Measurements from ENCODE around the gene GC. TPM values are rescaled to one million over a fixed set of nuclear protein-coding genes. Genes with fewer than 3 reads are reported as not detected.
A peak's percentile ranks its signal among the peaks of the same experiment; 100 is the strongest.

GC gene
- total RNA-seq, 1 donor from 2014 or later: 154 TPM

GRCh38 chr4:71711044-71711984, 72.6 kb downstream of the GC start:
- H3K4me3 Mint-ChIP-seq (ENCODE audit: low read depth): no peak overlapping the region

GRCh38 chr4:71709961-71710360, 73.9 kb downstream of the GC start:
- peaks cover 20% of the 10 kb centered on the region for H3K36me3 Mint-ChIP-seq (ENCODE audit: insufficient read depth)
- peaks cover 43% of the 10 kb centered on the region for H3K4me1 Mint-ChIP-seq (ENCODE audit: low read depth)
- peaks cover 23% of the 10 kb centered on the region for H3K9me3 Mint-ChIP-seq (ENCODE audit: low read depth)
- H3K27me3 Mint-ChIP-seq: no peaks in the 10 kb centered on the region
- H3K27ac Mint-ChIP-seq: no peak overlapping the region
- no peak overlapping the region for H3K4me3 Mint-ChIP-seq (ENCODE audit: low read depth)
- TF ChIP-seq CTCF (IDR thresholded peaks at IDR 0.05; ENCODE audit: unreplicated experiment): no peak
- DNase-seq (ENCODE audit: low spot score, unreplicated experiment): no peak

More at GRCh38 chr4:71711044-71711984, 72.6 kb downstream of the GC start:
- H3K27me3 Mint-ChIP-seq: no peaks in the 10 kb centered on the region
- peaks cover 37% of the 10 kb centered on the region for H3K4me1 Mint-ChIP-seq (ENCODE audit: low read depth)
- H3K27ac Mint-ChIP-seq: peak overlapping the region; percentile 75
- no peak for TF ChIP-seq CTCF (IDR thresholded peaks at IDR 0.05; ENCODE audit: unreplicated experiment)
- no peak for DNase-seq (ENCODE audit: low spot score, unreplicated experiment)
- peaks cover 20% of the 10 kb centered on the region for H3K36me3 Mint-ChIP-seq (ENCODE audit: insufficient read depth)
- peaks cover 23% of the 10 kb centered on the region for H3K9me3 Mint-ChIP-seq (ENCODE audit: low read depth)

GRCh38 chr4:71698141-71698540, 85.7 kb downstream of the GC start:
- peaks cover 8% of the 10 kb centered on the region for H3K4me1 Mint-ChIP-seq (ENCODE audit: low read depth)
- peaks cover 4% of the 10 kb centered on the region for H3K36me3 Mint-ChIP-seq (ENCODE audit: insufficient read depth)
- no peak overlapping the region for H3K27ac Mint-ChIP-seq
- no peak overlapping the region for H3K4me3 Mint-ChIP-seq (ENCODE audit: low read depth)
- no peak for DNase-seq (ENCODE audit: low spot score, unreplicated experiment)
- peaks cover 7% of the 10 kb centered on the region for H3K9me3 Mint-ChIP-seq (ENCODE audit: low read depth)
- TF ChIP-seq CTCF (IDR thresholded peaks at IDR 0.05; ENCODE audit: unreplicated experiment): no peak
- H3K27me3 Mint-ChIP-seq: no peaks in the 10 kb centered on the region

- Mint-ChIP-seq H3K9me3 (ENCODE audit: low read depth) (peaks cover 2% of the 10 kb centered on the region), H3K27ac (no peak overlapping the region), H3K4me3 (ENCODE audit: low read depth) (no peak overlapping the region), H3K4me1 (ENCODE audit: low read depth) (peaks cover 10% of the 10 kb centered on the region), H3K27me3 (no peaks in the 10 kb centered on the region), H3K36me3 (ENCODE audit: insufficient read depth) (peaks cover 2% of the 10 kb centered on the region)
- no peak for DNase-seq (ENCODE audit: low spot score, unreplicated experiment)
- no peak for TF ChIP-seq CTCF (IDR thresholded peaks at IDR 0.05; ENCODE audit: unreplicated experiment)
These were observed 86.8 kb downstream of the GC start for GRCh38 chr4:71697031-71697430.

GRCh38 chr4:71694961-71695360, 88.9 kb downstream of the GC start:
- Mint-ChIP-seq H3K9me3 (ENCODE audit: low read depth) (peaks cover 2% of the 10 kb centered on the region), H3K36me3 (ENCODE audit: insufficient read depth) (peaks cover under 1% of the 10 kb centered on the region), H3K27ac (no peak overlapping the region), H3K4me1 (ENCODE audit: low read depth) (peaks cover 10% of the 10 kb centered on the region), H3K4me3 (ENCODE audit: low read depth) (no peak overlapping the region), H3K27me3 (no peaks in the 10 kb centered on the region)
- DNase-seq (ENCODE audit: low spot score, unreplicated experiment): no peak
- TF ChIP-seq CTCF (IDR thresholded peaks at IDR 0.05; ENCODE audit: unreplicated experiment): no peak
